Spleen (tissue), 3 donors: ENCODE data around the gene PARD3B.

Experiments used
- POLR2A ChIP-seq, 3 donors: fragments of 450-650 bp; IDR thresholded peaks; one replicate each; pipeline ENCODE4 v1.5.1; 2017; ENCODE audit warnings: antibody characterized with exemption in 3 of 3, mild to moderate bottlenecking in 1 of 3
- POLR2AphosphoS5 ChIP-seq, 3 donors: sonication (generic); formaldehyde crosslinking; IDR thresholded peaks; one replicate each; pipeline ENCODE4 v1.5.1; 2017; ENCODE audit warnings: antibody characterized with exemption in 3 of 3

- TF ChIP-seq POLR2A (IDR thresholded peaks at IDR 0.05) (no peak), POLR2AphosphoS5 (IDR thresholded peaks at IDR 0.05) (no peak)
These were observed 1069.7 kb downstream of the PARD3B start for GRCh38 chr2:205614965-205615364.
